GM18505 (cell line): ENCODE measurements around the gene TSPAN17.

Experiments used
- ATAC-seq: cut with Tn5 transposase; IDR thresholded peaks from one replicate; pipeline ENCODE4 v1.9.1; 2021; ENCODE audit not compliant: unreplicated experiment
- POLR2A ChIP-seq: IDR thresholded peaks from 4 replicates; pipeline ENCODE4 v1.6.1; 2011; ENCODE audit warnings: borderline replicate concordance; ENCODE audit not compliant: insufficient read depth, insufficient read length; ENCODE audit errors: extremely low read depth

TSPAN17 gene

GRCh38 chr5:176639981-176640380, 7.3 kb upstream of the TSPAN17 start:
- ATAC-seq, result no peak
- TF ChIP-seq POLR2A, result no peak

- ATAC-seq, result no peak
- no peak for TF ChIP-seq POLR2A
These were observed 6.7 kb upstream of the TSPAN17 start for GRCh38 chr5:176640616-176641015.

GRCh38 chr5:176642675-176643490, 4.4 kb upstream of the TSPAN17 start:
- ATAC-seq, result no peak
- TF ChIP-seq POLR2A, result no peak

GRCh38 chr5:176643491-176644219, 3.6 kb upstream of the TSPAN17 start:
- no peak for TF ChIP-seq POLR2A
- ATAC-seq, result no peak

GRCh38 chr5:176644294-176644693, 3.0 kb upstream of the TSPAN17 start:
- no peak for ATAC-seq
- TF ChIP-seq POLR2A, result no peak

- ATAC-seq, result no peak
- TF ChIP-seq POLR2A, result no peak
These were observed 2.2 kb upstream of the TSPAN17 start for GRCh38 chr5:176644878-176645670.

- no peak for ATAC-seq
These were observed 1.1 kb upstream of the TSPAN17 start for GRCh38 chr5:176646049-176646706.

GRCh38 chr5:176646707-176647029, 616 bp upstream of the TSPAN17 start:
- no peak for TF ChIP-seq POLR2A
- ATAC-seq, result no peak

More at GRCh38 chr5:176646049-176646706, 1.1 kb upstream of the TSPAN17 start:
- TF ChIP-seq POLR2A, result no peak

GRCh38 chr5:176647843-176648473, 674 bp downstream of the TSPAN17 start:
- ATAC-seq, result no peak
- no peak for TF ChIP-seq POLR2A

- TF ChIP-seq POLR2A, result no peak
- ATAC-seq, result no peak
These were observed 1.4 kb downstream of the TSPAN17 start for GRCh38 chr5:176648474-176649194.

- no peak for ATAC-seq
- TF ChIP-seq POLR2A, result no peak
These were observed 3.1 kb downstream of the TSPAN17 start for GRCh38 chr5:176650354-176650884.

GRCh38 chr5:176651472-176651980, 4.2 kb downstream of the TSPAN17 start:
- no peak for TF ChIP-seq POLR2A
- no peak for ATAC-seq

GRCh38 chr5:176652136-176652535, 4.9 kb downstream of the TSPAN17 start:
- ATAC-seq, result no peak
- no peak for TF ChIP-seq POLR2A
